ENCODE data around the gene ATP11A. TPM values are rescaled to one million over a fixed set of nuclear protein-coding genes. Genes with fewer than 3 reads are reported as not detected.
A peak's percentile ranks its signal among the peaks of the same experiment; 100 is the strongest.

ATP11A gene
- total RNA-seq, 4 donors from 2014 or later = 23.3 to 35.5 (median 31.1) TPM

DNA sequence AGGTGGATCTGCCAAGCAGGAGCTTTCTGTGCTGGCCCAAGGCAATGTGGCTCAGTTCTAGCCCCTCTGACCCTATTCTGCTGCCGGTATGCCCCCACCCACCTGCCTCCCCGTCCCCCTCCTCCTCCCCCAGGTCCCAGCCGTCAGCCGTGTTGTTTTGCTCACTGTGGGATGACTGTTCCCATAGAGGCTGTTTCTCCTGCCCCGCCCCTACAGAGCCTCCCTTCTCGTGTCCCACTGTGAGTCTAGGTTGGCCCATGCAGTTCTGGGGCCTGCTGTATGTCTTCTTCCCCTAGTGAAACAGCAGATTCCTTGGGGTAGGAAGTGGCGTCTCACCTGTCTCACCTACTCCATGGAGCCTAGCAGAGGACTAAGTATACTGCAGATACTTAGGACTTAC, 48.8 kb downstream of the ATP11A start:
- WGBS, 2 donors = 82 to 92% methylated on average over 7 of the region's 7 CpGs
- intact Hi-C loops (cut with DNase I; ENCODE audit: low total_unique reads) = no loop called here
- TF ChIP-seq CTCF (IDR thresholded peaks at IDR 0.05) (no peak), POLR2A (IDR thresholded peaks at IDR 0.05) (no peak)
- no peak for DNase-seq (ENCODE audit: low spot score in 2 of 2)
- H3K4me3 ChIP-seq (ENCODE audit: low read depth, poor library complexity, severe bottlenecking) = no peak overlapping the region

GRCh38 chr13:112740502-112741131, 50.8 kb downstream of the ATP11A start:
- DNase-seq (ENCODE audit: low spot score in 2 of 2) = peak; percentile 75 to 92
- no peak overlapping the region for H3K4me3 ChIP-seq (ENCODE audit: low read depth, poor library complexity, severe bottlenecking)
- TF ChIP-seq CTCF (IDR thresholded peaks at IDR 0.05) = no peak
- no peak for TF ChIP-seq POLR2A (IDR thresholded peaks at IDR 0.05)
- intact Hi-C loops (cut with DNase I; ENCODE audit: low total_unique reads) = no loop called here
- WGBS, 2 donors = 60 to 72% methylated on average over 19 of the region's 19 CpGs

DNA sequence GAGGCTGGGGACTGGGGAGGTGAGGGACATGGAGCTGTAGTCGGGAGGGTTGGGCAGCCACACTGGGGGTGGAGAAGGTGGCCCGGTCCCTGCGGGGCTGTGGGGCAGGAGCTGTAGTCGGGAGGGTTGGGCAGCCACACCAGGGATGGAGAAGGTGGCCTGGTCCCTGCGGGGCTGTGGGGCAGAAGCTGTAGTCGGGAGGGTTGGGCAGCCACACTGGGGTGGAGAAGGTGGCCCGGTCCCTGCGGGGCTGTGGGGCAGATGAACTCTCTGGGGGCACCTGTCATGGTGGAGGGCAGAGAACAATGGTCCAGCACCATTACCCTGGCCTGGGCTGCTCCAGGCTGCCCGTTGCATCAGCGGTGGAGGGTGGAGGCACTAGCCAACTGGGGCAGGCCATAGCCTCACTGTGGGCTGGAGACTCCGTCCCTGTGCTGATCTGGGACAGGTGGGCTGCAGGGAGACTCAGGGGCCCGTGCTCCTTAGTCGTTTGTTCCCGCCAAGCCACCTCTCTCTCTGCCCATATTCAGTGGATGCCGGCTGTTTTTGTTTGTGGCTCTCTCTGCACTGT, 51.4 kb downstream of the ATP11A start:
- WGBS, 2 donors = 87 to 88% methylated on average over 15 of the region's 15 CpGs
- intact Hi-C loops (cut with DNase I; ENCODE audit: low total_unique reads) = no loop called here
- TF ChIP-seq CTCF (IDR thresholded peaks at IDR 0.05) (no peak), POLR2A (IDR thresholded peaks at IDR 0.05) (no peak)
- DNase-seq (ENCODE audit: low spot score in 2 of 2) = no peak
- no peak overlapping the region for H3K4me3 ChIP-seq (ENCODE audit: low read depth, poor library complexity, severe bottlenecking)

- 95% methylated on average over 18 of the region's 18 CpGs for WGBS, 2 donors
- no peak for TF ChIP-seq CTCF (IDR thresholded peaks at IDR 0.05)
- no peak for TF ChIP-seq POLR2A (IDR thresholded peaks at IDR 0.05)
- H3K4me3 ChIP-seq (ENCODE audit: low read depth, poor library complexity, severe bottlenecking) = no peak overlapping the region
- no peak for DNase-seq (ENCODE audit: low spot score in 2 of 2)
- intact Hi-C loops (cut with DNase I; ENCODE audit: low total_unique reads) = no loop called here
Observed at GRCh38 chr13:112741835-112742570, 52.2 kb downstream of the ATP11A start.

DNA sequence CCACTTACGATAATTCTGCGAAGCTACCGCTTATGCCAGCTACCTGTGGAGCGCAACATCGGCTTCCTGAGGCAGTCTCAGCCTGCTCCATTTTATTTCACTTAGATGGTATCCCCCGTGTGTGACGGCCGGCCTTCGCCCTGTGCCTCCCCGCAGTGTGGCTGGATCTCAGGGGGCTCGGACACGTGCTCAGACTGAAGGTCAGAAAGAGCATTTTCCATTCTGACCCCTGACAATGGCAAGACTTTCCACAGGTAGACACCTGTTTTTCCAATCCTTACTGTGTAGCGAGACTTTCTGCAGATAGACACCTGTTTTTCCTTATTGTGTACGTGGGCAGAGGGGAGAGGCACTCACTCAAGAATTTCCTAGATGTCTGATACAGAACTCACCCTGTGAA, 52.7 kb downstream of the ATP11A start:
- DNase-seq (ENCODE audit: low spot score in 2 of 2) = no peak
- no peak for TF ChIP-seq CTCF (IDR thresholded peaks at IDR 0.05)
- TF ChIP-seq POLR2A (IDR thresholded peaks at IDR 0.05) = no peak
- WGBS, 2 donors = 95 to 97% methylated on average over 14 of the region's 14 CpGs
- no peak overlapping the region for H3K4me3 ChIP-seq (ENCODE audit: low read depth, poor library complexity, severe bottlenecking)
- intact Hi-C loops (cut with DNase I; ENCODE audit: low total_unique reads) = no loop called here
